GM19099 (cell line): ENCODE data around the gene LACTB.

Experiments
- POLR2A ChIP-seq: IDR thresholded peaks from 3 replicates; pipeline ENCODE4 v1.6.1; 2011; ENCODE audit warnings: low read depth; ENCODE audit not compliant: insufficient read length; ENCODE audit errors: extremely low read depth

Gene LACTB, protein sequence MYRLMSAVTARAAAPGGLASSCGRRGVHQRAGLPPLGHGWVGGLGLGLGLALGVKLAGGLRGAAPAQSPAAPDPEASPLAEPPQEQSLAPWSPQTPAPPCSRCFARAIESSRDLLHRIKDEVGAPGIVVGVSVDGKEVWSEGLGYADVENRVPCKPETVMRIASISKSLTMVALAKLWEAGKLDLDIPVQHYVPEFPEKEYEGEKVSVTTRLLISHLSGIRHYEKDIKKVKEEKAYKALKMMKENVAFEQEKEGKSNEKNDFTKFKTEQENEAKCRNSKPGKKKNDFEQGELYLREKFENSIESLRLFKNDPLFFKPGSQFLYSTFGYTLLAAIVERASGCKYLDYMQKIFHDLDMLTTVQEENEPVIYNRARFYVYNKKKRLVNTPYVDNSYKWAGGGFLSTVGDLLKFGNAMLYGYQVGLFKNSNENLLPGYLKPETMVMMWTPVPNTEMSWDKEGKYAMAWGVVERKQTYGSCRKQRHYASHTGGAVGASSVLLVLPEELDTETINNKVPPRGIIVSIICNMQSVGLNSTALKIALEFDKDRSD

GRCh38 chr15:63121382-63122001 lies at the start of gene LACTB:
LACTB (plus strand) TSS chr15:63121861; CDS start chr15:63121872, 11 bp downstream.
- TF ChIP-seq POLR2A: peak; percentile 58

DNA sequence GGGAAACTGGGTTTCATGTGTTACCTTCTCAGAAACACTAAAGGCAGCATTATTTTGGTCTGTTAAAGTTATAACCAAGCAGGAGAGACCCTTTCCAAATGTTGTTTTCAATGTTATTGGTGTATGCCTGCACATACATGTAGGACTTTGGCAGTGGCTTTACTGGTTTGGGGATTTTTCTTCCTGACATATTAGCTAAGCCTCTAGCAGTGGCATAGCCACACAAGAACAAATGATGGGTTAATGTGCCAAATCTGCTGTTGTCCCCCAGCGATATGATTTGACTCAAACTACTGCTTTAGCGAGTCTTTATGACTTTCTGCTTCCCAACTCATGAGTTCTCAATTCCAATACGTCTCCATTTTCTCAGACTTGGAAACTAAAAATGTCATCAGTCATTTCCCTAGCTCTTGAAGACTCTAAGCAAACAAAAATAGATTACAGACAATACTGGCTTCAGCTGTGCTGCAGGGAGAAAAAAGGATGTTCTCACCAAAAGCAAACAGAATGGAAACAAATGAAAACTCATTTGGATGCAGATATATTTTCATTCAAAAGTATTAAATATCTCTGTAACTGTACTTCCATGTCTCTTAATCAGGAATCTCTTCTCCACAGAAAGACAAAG lies 49.5 kb upstream of the LACTB start:
- no peak for TF ChIP-seq POLR2A

GRCh38 chr15:63072809-63073277 lies 48.8 kb upstream of the LACTB start:
- no peak for TF ChIP-seq POLR2A

- TF ChIP-seq POLR2A: no peak
These were observed 48.0 kb upstream of the LACTB start for GRCh38 chr15:63073497-63074172.

DNA sequence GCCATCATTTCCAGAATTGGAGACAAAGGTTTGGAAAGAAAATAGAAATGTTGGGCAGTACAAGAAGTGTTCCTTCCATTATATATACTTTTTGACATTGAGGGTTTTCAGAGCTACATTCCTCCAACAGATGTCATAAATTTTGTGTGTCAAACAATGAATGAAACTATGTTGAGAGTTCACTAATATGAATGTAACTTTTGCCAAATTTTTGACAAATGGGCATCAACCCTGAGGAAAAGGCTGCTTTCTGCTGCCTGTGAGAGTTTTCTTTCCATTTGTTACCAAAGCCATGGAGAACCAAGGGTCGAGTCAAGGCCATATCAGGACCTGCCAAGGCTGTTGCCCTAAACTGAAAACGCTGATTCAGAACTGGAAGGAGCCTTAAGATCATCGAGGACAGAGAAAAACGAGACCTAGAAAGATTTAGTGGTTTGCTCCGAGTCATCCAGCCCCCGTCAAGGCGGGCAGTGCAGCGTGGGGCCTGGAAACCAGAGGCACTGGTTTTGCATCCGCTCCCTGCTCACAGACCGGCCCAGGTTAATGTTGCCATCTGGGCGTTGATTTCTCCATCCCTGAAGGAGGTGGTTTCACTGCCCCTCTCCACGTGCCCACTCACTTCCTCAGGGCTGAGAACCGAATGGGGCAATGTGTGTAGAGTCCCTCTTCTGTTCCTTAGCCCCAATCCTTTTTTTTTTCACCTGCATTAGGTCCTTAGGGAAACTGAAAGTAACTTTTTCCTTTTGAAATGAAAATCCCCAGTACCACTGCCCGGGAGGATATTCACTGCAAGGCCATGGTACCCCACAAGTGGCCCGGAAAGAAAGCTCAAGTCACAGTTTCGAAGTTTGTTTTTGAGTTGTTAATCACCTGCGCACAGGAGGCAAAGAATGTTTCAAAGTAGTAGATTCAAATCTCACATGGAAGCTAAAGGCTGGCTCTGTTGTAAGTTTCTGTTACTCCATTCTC lies 46.4 kb upstream of the LACTB start:
- no peak for TF ChIP-seq POLR2A

DNA sequence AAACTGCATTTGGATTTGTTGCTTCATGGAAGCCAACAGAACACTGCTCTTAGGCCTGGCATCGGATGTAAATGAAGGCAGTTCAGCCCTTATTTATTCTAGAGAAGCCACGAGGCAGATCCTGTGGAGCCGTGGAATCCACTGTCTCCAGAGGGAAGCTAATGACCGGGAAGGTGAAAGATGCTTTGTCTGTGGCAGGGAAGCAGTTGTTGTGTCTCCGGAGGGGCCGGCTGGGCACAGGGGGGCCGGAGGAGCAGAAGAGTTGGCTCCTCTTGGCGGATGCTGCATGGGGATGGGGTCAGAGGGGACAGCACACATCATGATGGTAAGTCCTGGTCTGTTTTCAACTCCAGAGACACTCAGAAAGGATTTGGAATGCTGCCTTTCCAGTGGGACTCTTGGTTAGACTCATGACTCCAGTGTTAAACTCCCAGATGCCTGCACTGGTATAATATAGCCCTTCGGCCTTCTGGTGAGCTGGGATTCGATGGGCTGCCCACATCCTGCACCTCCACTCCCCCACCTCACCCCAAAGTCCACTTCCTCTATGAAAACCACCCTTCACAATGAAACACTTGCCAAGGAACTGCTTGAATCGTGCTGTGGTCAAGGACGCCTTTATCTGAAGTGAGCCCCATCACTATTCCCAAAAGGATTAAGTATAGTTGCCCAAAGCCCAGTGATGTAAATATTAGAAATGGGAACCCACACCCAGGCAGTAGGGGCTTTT lies 45.5 kb upstream of the LACTB start:
- TF ChIP-seq POLR2A: no peak

- no peak for TF ChIP-seq POLR2A
These were observed 45.0 kb upstream of the LACTB start for GRCh38 chr15:63076714-63077046.

GRCh38 chr15:63077952-63078351 lies 43.7 kb upstream of the LACTB start:
- no peak for TF ChIP-seq POLR2A

DNA sequence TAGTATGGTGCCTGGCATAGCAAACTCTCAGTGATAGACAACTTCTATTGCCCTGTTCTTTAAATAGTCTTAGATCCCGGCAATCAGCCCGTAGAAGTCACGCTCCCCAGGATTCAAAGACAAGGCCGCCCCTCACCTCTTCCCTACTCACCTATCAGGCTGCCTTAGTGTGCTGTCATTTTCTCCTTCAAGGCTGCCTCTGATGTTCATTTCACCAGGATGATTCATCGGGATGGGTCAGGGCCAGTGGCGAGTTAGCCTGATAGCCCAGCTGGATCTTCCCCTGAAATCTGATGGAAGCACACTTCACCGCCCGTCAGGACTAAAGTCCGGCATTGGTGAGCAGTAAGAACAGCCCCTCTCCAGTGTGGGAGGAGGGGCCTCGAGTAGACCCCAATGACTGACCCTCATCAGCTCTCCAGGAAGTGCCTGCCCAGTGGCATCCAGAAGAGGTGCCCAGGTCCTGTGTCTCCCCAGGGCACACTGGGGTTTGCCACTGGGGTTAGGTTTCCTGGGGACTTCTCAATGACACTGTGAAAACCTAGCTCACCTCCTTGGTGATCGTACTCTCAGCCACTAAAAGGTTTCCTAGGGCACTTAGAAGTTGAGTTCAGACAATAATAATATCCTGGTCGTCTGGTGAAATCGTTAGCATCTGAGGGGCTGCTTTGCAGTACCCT lies 41.6 kb upstream of the LACTB start:
- TF ChIP-seq POLR2A: no peak

- TF ChIP-seq POLR2A: no peak
These were observed 40.9 kb upstream of the LACTB start for GRCh38 chr15:63080634-63081250.

GRCh38 chr15:63082366-63082765 lies 39.3 kb upstream of the LACTB start:
- no peak for TF ChIP-seq POLR2A

DNA sequence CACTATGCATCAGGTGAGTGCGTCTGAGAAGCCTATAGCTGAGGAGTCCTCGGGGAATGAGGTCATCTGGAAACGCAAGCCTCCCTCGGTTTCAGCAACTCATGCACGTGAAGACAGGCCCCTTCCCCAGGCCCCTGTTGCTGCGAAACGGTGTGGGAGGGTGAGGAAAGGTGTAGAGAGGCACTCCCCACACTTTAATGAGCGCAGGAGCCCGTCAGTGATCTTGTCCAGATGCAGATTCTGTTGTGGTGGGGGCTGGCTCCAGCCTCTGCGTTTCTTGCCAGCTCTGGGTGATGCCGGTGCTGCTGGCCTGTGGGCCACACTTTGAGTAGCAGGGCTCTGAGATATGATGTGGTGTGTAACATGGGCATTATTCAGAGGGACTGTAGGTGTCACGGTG lies 38.6 kb upstream of the LACTB start:
- TF ChIP-seq POLR2A: no peak
